GM12873 (cell line): Measurements from ENCODE around the gene TRIM3.

ENCODE experiments used
- TF ChIP-seq, protein P1 (sequence below): IDR thresholded peaks from 2 replicates; pipeline ENCODE4 v1.5.1; 2012; ENCODE audit warnings: low read depth, mild to moderate bottlenecking, moderate library complexity, low read length, control low read depth; ENCODE audit not compliant: insufficient read depth; ENCODE audit errors: missing control alignments

The TRIM3 gene

DNA sequence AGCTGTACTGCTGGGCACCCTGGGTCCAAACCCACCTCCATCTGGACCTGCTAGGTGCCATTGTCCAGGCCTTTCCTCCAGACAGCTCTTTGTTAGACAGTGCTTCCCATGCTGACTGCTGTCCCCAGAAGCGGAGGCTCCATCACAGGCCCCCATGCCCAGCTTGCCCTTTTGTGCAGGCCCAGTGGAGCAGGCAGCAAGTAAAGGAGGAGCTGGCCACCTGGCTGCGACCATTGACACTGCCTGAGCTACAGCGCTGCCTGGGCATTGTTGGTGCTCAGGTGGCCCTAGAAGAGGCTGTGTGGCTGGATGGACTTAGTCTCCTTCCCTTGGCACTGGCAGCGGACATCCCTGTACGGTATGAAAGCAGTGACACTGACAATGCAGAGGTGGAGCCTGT, 24.8 kb upstream of the TRIM3 start:
- TF ChIP-seq, protein P1, sequence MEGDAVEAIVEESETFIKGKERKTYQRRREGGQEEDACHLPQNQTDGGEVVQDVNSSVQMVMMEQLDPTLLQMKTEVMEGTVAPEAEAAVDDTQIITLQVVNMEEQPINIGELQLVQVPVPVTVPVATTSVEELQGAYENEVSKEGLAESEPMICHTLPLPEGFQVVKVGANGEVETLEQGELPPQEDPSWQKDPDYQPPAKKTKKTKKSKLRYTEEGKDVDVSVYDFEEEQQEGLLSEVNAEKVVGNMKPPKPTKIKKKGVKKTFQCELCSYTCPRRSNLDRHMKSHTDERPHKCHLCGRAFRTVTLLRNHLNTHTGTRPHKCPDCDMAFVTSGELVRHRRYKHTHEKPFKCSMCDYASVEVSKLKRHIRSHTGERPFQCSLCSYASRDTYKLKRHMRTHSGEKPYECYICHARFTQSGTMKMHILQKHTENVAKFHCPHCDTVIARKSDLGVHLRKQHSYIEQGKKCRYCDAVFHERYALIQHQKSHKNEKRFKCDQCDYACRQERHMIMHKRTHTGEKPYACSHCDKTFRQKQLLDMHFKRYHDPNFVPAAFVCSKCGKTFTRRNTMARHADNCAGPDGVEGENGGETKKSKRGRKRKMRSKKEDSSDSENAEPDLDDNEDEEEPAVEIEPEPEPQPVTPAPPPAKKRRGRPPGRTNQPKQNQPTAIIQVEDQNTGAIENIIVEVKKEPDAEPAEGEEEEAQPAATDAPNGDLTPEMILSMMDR = no peak

DNA sequence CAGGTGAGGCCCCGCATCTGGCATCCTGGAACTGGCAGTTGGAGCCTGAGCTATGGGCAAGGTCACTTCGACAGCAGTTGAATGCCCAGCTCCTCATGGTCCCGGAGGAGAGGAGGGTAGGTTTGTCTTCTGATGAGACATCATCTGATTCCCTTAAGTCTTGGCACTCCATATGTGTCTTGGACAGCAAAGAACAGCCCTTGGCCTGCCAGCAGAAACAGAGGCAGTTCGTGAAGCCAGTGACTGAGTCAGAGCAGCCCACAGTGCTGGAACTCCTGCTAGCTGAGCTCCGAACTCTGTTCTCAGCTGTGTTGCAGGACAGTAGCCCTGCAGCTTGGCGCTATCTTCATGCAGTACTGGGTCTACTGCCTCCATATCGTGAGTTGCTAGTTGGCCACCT, 24.4 kb upstream of the TRIM3 start:
- TF ChIP-seq, protein P1 = no peak

DNA sequence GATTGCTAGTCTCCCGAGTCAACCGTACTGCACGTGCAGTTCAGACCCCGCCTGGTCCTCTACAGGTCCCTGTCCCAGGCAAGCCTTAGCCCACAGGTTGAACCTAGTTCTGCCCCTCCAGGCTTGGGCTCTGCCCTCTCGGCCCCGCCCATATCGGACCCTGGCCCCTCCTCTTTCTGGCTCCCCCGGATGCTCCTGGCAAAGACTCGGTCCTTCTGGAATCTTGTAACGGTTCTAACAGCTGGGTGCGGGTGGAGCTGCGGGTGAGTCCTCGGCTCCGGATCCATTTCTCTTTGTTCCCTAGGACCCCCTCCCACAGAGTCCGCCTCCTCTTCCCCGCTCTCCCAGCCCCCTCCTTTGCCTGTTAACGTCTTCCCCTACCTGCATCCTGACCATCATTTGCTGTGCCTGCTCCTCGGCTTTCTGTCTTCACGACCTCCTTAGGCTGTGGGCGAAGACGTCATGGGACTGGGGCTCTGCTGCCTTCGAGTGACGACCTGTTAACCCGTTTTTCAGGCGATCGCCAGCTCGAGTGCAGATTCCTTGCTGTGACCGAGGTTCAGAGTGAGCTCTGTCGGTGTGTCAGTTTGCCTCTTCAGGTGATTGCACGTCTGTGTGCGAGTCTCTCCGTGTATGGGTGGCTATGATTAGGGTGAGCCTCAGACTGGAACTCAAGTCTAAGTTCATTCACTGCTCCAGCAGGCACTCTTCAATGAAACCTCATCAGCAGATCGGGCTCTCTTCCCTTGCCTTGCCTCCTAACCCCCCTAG, 23.5 kb upstream of the TRIM3 start, which contains the start of gene DNHD1:
TSS of gene DNHD1 (plus strand) at position 212 of the 771 bp plus-strand sequence. CDS start 936 bp downstream, outside the sequence.
- TF ChIP-seq, protein P1 = no peak

DNA sequence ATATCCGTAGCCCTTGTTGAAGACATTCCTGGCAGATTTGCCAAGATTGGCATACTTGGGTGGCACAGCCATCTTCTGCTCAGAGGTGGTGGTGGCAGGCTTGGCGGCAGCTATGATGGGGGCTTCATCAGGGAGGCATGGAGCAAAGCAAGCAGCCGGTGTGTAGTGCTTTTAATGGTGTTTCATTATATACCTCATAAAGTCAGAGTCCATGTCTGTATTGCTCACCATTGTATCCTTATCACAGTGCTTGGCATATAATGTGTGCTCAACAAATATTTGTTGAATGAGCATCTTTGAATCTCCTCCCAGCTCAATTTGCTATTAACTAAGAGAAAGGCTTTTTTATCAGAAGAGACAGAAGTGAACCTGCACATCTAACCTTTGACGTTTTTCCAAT, 15.6 kb upstream of the TRIM3 start:
- TF ChIP-seq, protein P1 = no peak

DNA sequence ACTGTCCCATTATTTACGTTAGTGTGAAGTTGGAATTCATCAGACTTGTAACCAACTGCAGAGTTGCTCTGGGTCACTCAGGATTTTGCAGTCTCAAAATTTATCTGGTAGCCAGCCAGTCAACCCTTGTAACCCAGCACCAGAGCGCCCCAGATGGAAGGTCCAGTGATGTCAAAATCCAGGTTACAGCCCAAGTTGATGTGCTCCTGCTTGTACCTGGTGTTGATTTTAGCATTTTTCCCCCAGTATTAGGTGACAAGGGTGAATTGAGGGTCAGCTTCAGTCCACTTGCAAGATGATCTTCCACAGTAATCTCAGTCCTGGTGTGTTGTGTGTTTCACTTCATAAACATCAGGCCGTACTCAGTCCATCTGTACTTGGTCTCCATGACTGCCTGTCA, 15.1 kb upstream of the TRIM3 start:
- TF ChIP-seq, protein P1 = no peak

DNA sequence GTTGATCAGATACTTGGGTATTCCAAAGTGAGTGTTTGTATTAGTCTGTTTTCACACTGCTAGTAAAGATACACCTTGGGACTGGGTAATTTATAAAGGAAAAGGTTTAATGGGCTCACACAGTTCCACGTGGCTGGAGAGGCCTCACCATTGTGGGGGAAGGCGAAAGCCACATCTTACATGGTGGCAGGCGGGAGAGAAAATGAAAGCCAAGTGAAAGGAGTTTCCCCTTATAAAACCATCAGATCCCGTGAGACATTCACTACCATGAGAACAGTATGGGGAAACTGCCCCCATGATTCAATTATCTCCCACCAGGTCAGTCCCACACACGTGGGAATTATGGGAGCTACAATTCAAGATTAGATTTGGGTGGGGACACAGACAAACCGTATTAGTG, 14.6 kb upstream of the TRIM3 start:
- TF ChIP-seq, protein P1 = no peak

DNA sequence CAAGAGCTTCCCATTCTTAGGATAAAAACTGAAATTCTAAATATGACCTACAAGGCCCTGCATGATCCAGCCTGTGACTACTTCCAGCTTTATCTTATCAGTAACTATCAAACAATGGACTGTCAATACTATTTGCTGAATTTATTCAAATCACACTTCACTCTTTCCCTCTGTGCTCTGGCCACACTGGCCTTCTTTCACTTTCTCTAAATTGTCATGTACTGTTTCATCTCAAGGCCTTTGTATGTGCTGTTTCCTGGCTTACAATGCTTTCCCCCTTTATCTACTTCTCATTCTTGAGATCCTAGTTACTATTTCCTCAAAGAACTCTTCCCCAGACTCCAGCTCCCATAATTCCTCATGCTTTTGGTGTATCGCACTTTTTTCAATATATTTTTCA, 13.2 kb upstream of the TRIM3 start:
- TF ChIP-seq, protein P1 = no peak
